ENCODE data around the gene TMEM175.

DNA sequence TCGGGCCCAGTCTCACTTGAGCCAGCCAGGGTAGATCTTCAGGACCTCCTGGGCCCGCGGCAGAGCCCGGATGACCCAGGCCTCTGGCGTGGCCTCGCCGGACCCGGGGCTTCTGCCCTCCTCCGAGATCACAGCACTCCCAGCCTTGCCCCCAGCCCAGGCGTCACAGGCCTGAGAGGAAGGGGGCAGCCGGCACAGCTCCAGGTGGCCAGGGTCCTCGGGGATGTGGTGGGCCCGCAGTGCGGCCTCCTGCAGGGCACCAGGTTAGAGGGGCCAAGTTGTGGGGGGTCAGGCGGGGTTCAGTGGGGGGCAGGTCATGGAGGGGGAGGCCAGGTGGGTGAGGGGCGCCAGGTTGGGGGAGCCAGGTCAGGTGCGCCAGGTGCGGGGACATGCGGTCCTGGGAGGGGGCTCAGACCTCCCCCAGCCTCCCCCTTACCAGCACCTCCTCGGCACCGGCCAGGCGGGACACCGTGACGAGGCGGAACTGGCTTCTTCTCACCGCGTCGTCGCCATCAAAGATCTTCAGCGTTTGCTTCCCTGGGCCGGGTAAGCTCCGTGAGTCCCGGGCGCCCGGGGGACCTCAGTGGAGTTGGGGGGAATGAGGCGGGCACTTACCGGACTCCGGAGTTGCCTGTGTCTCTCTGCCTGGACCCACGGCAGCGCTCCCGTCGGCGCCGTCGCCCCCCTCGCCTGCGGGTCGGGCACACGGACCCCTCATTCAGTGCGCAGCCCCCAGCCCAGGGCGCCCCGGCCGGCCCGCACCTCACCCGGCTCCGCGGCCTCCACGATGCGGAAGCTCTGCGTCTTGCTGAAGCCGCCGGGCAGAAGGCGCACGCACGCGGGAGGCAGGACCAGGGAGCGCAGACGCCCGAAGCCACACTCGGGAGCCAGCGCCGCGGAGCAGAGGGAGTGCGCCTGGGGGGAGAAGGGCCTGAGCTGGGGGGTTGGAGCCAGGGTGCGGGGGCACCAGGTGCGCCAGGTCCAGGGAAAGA, 35.1 kb downstream of the TMEM175 start:
- TF ChIP-seq EP300 (IDR thresholded peaks at IDR 0.05) (no peak), POLR2A (IDR thresholded peaks at IDR 0.05) (no peak)
